Measurements from ENCODE around the gene NKX2-3. TPM values are rescaled to one million over a fixed set of nuclear protein-coding genes. Genes with fewer than 3 reads are reported as not detected.

NKX2-3 gene
- total RNA-seq, 1 donor from 2014 or later, result not detected

DNA sequence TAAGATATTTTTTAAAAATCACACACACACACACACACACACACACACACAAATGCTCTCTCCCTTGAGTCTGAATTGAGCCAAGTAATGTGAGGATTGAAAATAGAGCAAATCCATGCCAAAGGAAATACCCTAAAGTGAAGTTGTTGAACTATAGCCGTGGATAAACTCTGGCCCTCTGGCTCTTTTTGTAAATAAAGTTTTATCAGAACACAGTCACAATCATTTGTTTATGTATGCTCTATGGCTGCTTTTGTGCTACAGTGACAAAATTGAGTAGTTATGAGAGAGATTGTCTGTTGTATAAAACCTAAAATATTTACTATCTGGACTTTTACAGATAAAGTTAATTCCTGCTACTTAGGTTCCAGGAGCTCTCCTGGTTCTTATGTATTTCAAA is 39.1 kb downstream of the NKX2-3 start:
- H3K27me3 ChIP-seq, result no peaks in the 10 kb centered on the region
- TF ChIP-seq POLR2A (IDR thresholded peaks at IDR 0.05) (no peak), POLR2AphosphoS5 (IDR thresholded peaks at IDR 0.05; ENCODE audit: insufficient read depth in 1 of 2, low read depth in 1 of 2) (no peak), CTCF (IDR thresholded peaks at IDR 0.05) (no peak)
- H3K36me3 ChIP-seq, result no peaks in the 10 kb centered on the region
- intact Hi-C loops (cut with DNase I), result no loop called here
- no peaks in the 10 kb centered on the region for H3K9me3 ChIP-seq
- no peaks in the 10 kb centered on the region for H3K4me1 ChIP-seq
- H3K27ac ChIP-seq, result no peak overlapping the region
- no peak overlapping the region for H3K4me3 ChIP-seq
- no peak for DNase-seq (ENCODE audit: extremely low spot score in 2 of 2)

DNA sequence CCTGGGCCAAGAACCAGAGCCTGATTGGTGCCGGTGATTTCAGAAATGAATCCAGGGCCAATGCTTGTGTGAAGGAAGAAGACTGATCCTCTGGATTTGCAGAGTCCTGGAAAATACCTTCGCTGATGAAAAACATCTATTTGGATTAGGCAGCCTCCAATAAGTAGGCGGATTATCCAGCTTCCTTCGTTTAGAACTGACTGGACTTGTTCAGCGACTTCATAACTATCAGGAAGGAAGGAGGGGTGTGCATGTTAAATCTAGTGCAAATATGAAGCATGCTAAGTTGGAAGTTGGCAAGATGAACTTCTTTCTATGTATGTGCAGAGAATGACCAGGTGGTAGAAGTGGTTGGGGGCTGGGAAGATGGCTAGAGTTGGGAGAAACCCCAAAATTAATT is 41.0 kb downstream of the NKX2-3 start:
- Histone ChIP-seq H3K27ac (no peak overlapping the region), H3K4me1 (no peaks in the 10 kb centered on the region), H3K4me3 (no peak overlapping the region), H3K9me3 (no peaks in the 10 kb centered on the region), H3K36me3 (no peaks in the 10 kb centered on the region), H3K27me3 (no peaks in the 10 kb centered on the region)
- TF ChIP-seq POLR2AphosphoS5 (IDR thresholded peaks at IDR 0.05; ENCODE audit: insufficient read depth in 1 of 2, low read depth in 1 of 2) (no peak), POLR2A (IDR thresholded peaks at IDR 0.05) (no peak), CTCF (IDR thresholded peaks at IDR 0.05) (no peak)
- no peak for DNase-seq (ENCODE audit: extremely low spot score in 2 of 2)
- intact Hi-C loops (cut with DNase I), result no loop called here

GRCh38 chr10:99579971-99580370 is 47.2 kb downstream of the NKX2-3 start:
- no peak for DNase-seq (ENCODE audit: extremely low spot score in 2 of 2)
- Histone ChIP-seq H3K4me3 (no peak overlapping the region), H3K9me3 (no peaks in the 10 kb centered on the region), H3K36me3 (no peaks in the 10 kb centered on the region), H3K27ac (no peak overlapping the region), H3K27me3 (no peaks in the 10 kb centered on the region), H3K4me1 (no peaks in the 10 kb centered on the region)
- intact Hi-C loops (cut with DNase I), result no loop called here
- no peak for TF ChIP-seq POLR2AphosphoS5 (IDR thresholded peaks at IDR 0.05; ENCODE audit: insufficient read depth in 1 of 2, low read depth in 1 of 2)
- no peak for TF ChIP-seq CTCF (IDR thresholded peaks at IDR 0.05)
- no peak for TF ChIP-seq POLR2A (IDR thresholded peaks at IDR 0.05)

- no peaks in the 10 kb centered on the region for H3K9me3 ChIP-seq
- TF ChIP-seq POLR2A (IDR thresholded peaks at IDR 0.05), result no peak
- no peaks in the 10 kb centered on the region for H3K36me3 ChIP-seq
- no peak overlapping the region for H3K27ac ChIP-seq
- intact Hi-C loops (cut with DNase I), result no loop called here
- no peaks in the 10 kb centered on the region for H3K27me3 ChIP-seq
- DNase-seq (ENCODE audit: extremely low spot score in 2 of 2), result no peak
- H3K4me1 ChIP-seq, result no peaks in the 10 kb centered on the region
- no peak overlapping the region for H3K4me3 ChIP-seq
Observed at GRCh38 chr10:99582255-99582770, 49.6 kb downstream of the NKX2-3 start.

DNA sequence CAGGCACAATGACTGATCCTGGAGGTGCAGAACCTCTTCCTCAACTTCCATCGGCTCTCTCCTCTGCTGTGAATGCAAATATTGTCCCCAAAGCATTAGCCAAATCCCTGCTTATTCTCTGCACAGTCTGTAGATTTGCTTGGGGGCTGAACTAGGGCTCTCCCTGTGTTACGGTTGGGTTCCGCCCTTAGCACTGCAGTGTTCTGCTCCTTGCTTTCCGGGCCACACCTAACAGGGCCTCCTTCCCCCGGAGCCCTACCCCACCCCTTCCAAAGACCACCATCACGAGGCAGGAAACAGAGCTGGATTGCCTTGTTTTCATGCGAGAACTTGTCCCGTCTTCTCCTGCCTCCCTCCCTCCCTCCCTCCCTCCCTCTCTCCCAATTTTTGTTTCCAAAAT is 50.9 kb downstream of the NKX2-3 start:
- Histone ChIP-seq H3K27me3 (no peaks in the 10 kb centered on the region), H3K9me3 (no peaks in the 10 kb centered on the region), H3K27ac (no peak overlapping the region), H3K36me3 (no peaks in the 10 kb centered on the region), H3K4me3 (no peak overlapping the region), H3K4me1 (no peaks in the 10 kb centered on the region)
- intact Hi-C loops (cut with DNase I), result no loop called here
- no peak for DNase-seq (ENCODE audit: extremely low spot score in 2 of 2)
- TF ChIP-seq POLR2AphosphoS5 (IDR thresholded peaks at IDR 0.05; ENCODE audit: insufficient read depth in 1 of 2, low read depth in 1 of 2), result no peak
- TF ChIP-seq CTCF (IDR thresholded peaks at IDR 0.05), result no peak
- TF ChIP-seq POLR2A (IDR thresholded peaks at IDR 0.05), result no peak

Other genes with a start within 250 kb of the NKX2-3 start
- 2.5 TPM for gene CNNM1, start 203.6 kb upstream of the NKX2-3 start, total RNA-seq
- gene GOT1, start 102.3 kb upstream of the NKX2-3 start, total RNA-seq, result 17.4 TPM
- 31.2 TPM for gene SLC25A28, start 87.5 kb downstream of the NKX2-3 start, total RNA-seq
- 6.6 TPM for gene ENTPD7, start 126.6 kb downstream of the NKX2-3 start, total RNA-seq
- gene COX15, start 199.2 kb downstream of the NKX2-3 start, total RNA-seq, result 19.2 TPM
- gene CUTC, start 199.3 kb downstream of the NKX2-3 start, total RNA-seq, result 18.2 TPM
- gene ABCC2, start 249.7 kb downstream of the NKX2-3 start, total RNA-seq, result 1.7 TPM